ENCODE data around the gene PLCB1. TPM values are rescaled to one million over a fixed set of nuclear protein-coding genes. Genes with fewer than 3 reads are reported as not detected.

PLCB1 gene
- total RNA-seq, 2 experiments from 2014 or later, result 1.0 to 1.2 TPM

GRCh38 chr20:8232332-8232731 lies 100.3 kb downstream of the PLCB1 start:
- Mint-ChIP-seq H3K36me3 (ENCODE audit: low read depth) (no peaks in the 10 kb centered on the region), H3K27ac (no peak overlapping the region), H3K27me3 (no peaks in the 10 kb centered on the region), H3K4me3 (no peak overlapping the region), H3K9me3 (no peaks in the 10 kb centered on the region), H3K4me1 (no peaks in the 10 kb centered on the region)
- CTCF ChIA-PET, result no interaction called here
- DNase-seq, result no peak
- POLR2A ChIA-PET, result no interaction called here

GRCh38 chr20:8234580-8234979 lies 102.5 kb downstream of the PLCB1 start:
- Mint-ChIP-seq H3K27me3 (no peaks in the 10 kb centered on the region), H3K9me3 (no peaks in the 10 kb centered on the region), H3K4me3 (no peak overlapping the region), H3K27ac (no peak overlapping the region), H3K36me3 (ENCODE audit: low read depth) (no peaks in the 10 kb centered on the region), H3K4me1 (no peaks in the 10 kb centered on the region)
- DNase-seq, result no peak
- CTCF ChIA-PET, result no interaction called here
- POLR2A ChIA-PET, result no interaction called here

DNA sequence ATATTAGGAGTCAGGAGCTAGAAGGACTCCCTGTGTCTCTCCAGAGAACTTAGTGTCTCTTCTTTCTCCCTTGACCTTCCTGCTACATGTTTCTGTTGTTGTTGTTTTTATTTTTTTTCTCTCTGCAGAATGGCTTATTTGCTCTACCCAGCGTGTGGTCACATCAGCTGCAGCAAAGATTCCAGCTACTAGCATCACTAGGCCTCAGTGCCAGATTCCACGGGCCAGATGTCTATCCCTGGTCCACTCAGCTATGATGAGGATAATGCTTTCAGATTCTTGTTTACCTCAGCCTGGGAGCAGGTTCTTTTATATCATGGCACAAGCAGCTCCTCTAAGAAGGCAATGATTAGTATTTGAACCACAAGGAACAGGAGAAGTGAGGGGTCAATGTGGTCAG lies 110.0 kb downstream of the PLCB1 start:
- no peaks in the 10 kb centered on the region for H3K4me1 Mint-ChIP-seq
- ChIA-PET CTCF (interaction anchor here (0.6 to 1.4 kb wide), 2 partner anchors 9 to 37 kb away, joined by 3 to 4 read pairs; no protein-coding TSS in a partner anchor), POLR2A (no interaction called here)
- no peak overlapping the region for H3K27ac Mint-ChIP-seq
- no peaks in the 10 kb centered on the region for H3K9me3 Mint-ChIP-seq
- no peak for DNase-seq
- no peak overlapping the region for H3K4me3 Mint-ChIP-seq
- no peaks in the 10 kb centered on the region for H3K36me3 Mint-ChIP-seq (ENCODE audit: low read depth)
- H3K27me3 Mint-ChIP-seq, result no peaks in the 10 kb centered on the region

DNA sequence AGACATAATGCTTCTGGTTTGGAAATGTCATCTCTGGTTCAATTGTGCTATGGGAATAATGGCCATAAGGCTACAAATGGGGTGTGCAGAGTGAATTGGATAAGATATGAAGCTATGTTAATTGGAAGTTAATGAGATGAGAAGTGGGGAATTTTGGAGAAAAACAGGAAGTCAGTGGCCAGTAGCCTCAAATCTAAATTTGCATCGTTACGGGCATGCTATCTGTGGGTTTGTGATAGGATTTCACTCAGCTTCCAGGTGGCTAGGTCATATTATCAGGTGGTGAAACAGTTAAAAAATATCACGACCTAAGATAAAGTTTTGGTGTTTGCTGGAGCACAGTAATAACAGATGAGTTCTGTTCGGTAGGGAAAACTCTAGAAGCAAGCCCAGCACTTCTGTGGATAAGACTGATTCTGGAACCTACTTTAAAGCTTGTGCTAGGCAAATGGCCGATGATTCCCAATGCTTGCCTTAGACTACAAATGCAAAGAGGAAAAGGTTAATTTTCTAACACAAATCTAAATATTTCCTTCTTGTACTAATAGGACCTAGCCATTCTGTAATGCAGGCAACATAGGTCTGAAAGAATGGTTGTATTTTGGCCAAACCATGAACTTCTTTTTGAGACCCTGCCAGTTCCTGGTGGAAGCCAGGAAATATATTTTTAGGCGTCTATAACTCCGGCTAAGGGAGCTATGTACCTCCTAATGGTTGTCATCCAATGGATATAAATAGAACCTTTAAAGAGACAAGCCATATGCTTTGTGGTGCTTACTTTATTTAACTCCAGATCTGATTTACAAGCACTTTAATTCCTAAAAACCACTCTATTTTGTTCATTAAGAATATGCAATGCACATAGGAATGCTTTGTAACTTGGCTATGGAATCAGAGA lies 111.0 kb downstream of the PLCB1 start:
- no peaks in the 10 kb centered on the region for H3K9me3 Mint-ChIP-seq
- no peak for DNase-seq
- H3K4me1 Mint-ChIP-seq, result no peaks in the 10 kb centered on the region
- no peak overlapping the region for H3K27ac Mint-ChIP-seq
- POLR2A ChIA-PET, result no interaction called here
- H3K27me3 Mint-ChIP-seq, result no peaks in the 10 kb centered on the region
- CTCF ChIA-PET, result interaction anchor here (0.6 to 1.4 kb wide), 2 partner anchors 8 to 36 kb away, joined by 3 to 4 read pairs; no protein-coding TSS in a partner anchor
- H3K4me3 Mint-ChIP-seq, result no peak overlapping the region
- H3K36me3 Mint-ChIP-seq (ENCODE audit: low read depth), result no peaks in the 10 kb centered on the region

- no peak for DNase-seq
- no peaks in the 10 kb centered on the region for H3K9me3 Mint-ChIP-seq
- H3K36me3 Mint-ChIP-seq (ENCODE audit: low read depth), result no peaks in the 10 kb centered on the region
- no peaks in the 10 kb centered on the region for H3K4me1 Mint-ChIP-seq
- ChIA-PET CTCF (no interaction called here), POLR2A (no interaction called here)
- H3K27ac Mint-ChIP-seq, result no peak overlapping the region
- no peak overlapping the region for H3K4me3 Mint-ChIP-seq
- H3K27me3 Mint-ChIP-seq, result no peaks in the 10 kb centered on the region
Measured at GRCh38 chr20:8244637-8245036, 112.6 kb downstream of the PLCB1 start.

GRCh38 chr20:8246153-8246552 lies 114.1 kb downstream of the PLCB1 start:
- Mint-ChIP-seq H3K27ac (no peak overlapping the region), H3K4me3 (no peak overlapping the region), H3K4me1 (no peaks in the 10 kb centered on the region), H3K9me3 (no peaks in the 10 kb centered on the region), H3K36me3 (ENCODE audit: low read depth) (no peaks in the 10 kb centered on the region), H3K27me3 (no peaks in the 10 kb centered on the region)
- POLR2A ChIA-PET, result no interaction called here
- CTCF ChIA-PET, result no interaction called here
- no peak for DNase-seq

- Mint-ChIP-seq H3K4me3 (no peak overlapping the region), H3K27ac (no peak overlapping the region), H3K36me3 (ENCODE audit: low read depth) (no peaks in the 10 kb centered on the region), H3K9me3 (no peaks in the 10 kb centered on the region), H3K4me1 (no peaks in the 10 kb centered on the region), H3K27me3 (no peaks in the 10 kb centered on the region)
- ChIA-PET CTCF (no interaction called here), POLR2A (no interaction called here)
- DNase-seq, result no peak
Measured at GRCh38 chr20:8246716-8247115, 114.7 kb downstream of the PLCB1 start.

DNA sequence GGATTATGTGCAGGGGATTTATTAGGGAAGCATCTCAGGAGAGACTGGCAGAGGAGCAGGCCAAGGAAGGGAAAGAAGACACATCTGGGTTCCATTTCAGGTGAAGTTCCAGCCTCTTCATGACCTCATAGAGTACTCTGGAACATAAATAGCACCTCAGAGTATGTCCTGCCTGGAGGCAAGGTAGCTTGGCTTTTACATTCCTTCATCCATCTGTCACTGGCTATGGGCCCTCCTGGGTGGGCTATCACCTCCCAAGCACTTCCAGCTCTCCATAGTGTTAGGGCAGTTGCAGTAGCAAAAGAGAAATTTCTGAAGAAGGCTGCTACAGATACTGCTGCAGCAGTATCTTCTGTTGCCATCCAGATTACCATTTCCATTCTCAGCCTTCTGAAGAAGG lies 116.0 kb downstream of the PLCB1 start:
- no peak for DNase-seq
- H3K4me1 Mint-ChIP-seq, result no peaks in the 10 kb centered on the region
- H3K27ac Mint-ChIP-seq, result no peak overlapping the region
- no peak overlapping the region for H3K4me3 Mint-ChIP-seq
- H3K27me3 Mint-ChIP-seq, result no peaks in the 10 kb centered on the region
- no peaks in the 10 kb centered on the region for H3K9me3 Mint-ChIP-seq
- H3K36me3 Mint-ChIP-seq (ENCODE audit: low read depth), result no peaks in the 10 kb centered on the region
- ChIA-PET POLR2A (no interaction called here), CTCF (no interaction called here)

DNA sequence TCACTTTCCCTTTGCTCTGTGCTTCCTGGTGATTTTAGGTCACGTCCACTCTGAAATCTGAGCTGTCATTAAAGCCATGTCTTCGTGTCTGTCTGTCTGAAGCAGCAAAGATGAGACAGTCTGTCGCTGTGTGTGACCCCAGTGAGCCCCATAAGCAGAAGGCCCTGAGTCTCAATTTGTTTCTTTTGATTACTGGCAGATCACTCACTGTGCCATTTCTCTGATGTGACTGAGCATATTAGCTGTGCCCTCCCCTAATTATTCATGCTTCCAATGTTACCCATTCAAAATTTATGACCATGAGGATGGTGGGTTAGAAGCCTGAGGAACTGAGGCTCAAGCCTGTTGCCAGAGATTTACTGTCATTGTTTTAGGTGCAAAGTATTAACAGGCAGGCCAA lies 117.6 kb downstream of the PLCB1 start:
- POLR2A ChIA-PET, result no interaction called here
- DNase-seq, result no peak
- CTCF ChIA-PET, result interaction anchor here (0.9 kb wide), 1 partner anchor 9 kb away, joined by 3 read pairs; no protein-coding TSS in a partner anchor
- H3K36me3 Mint-ChIP-seq (ENCODE audit: low read depth), result no peaks in the 10 kb centered on the region
- no peak overlapping the region for H3K4me3 Mint-ChIP-seq
- no peak overlapping the region for H3K27ac Mint-ChIP-seq
- H3K4me1 Mint-ChIP-seq, result no peaks in the 10 kb centered on the region
- H3K9me3 Mint-ChIP-seq, result no peaks in the 10 kb centered on the region
- no peaks in the 10 kb centered on the region for H3K27me3 Mint-ChIP-seq

GRCh38 chr20:8250539-8251200 lies 118.6 kb downstream of the PLCB1 start:
- no peaks in the 10 kb centered on the region for H3K9me3 Mint-ChIP-seq
- ChIA-PET CTCF (interaction anchor here (1.1 kb wide), 1 partner anchor 8 kb away, joined by 3 read pairs; no protein-coding TSS in a partner anchor), POLR2A (no interaction called here)
- H3K27ac Mint-ChIP-seq, result no peak overlapping the region
- H3K4me3 Mint-ChIP-seq, result no peak overlapping the region
- no peak for DNase-seq
- no peaks in the 10 kb centered on the region for H3K4me1 Mint-ChIP-seq
- H3K27me3 Mint-ChIP-seq, result no peaks in the 10 kb centered on the region
- H3K36me3 Mint-ChIP-seq (ENCODE audit: low read depth), result no peaks in the 10 kb centered on the region

DNA sequence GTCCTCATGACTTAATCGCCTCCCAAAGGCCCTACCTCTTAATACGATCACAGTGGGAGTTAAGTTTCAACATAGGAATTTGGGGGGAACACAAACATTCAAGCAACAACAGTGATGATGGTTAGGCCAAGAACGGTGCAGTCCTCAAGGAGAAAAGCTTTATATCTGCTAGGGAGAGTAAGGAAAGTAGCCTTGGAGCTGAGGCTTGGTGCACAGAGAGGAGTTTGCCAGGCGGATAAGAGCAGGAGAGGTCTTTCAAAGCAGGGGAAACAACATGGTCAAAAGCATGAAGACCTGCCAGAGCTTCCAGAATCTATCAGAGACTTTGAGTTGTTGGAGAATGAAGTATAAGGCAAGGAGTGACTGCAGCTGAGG lies 119.1 kb downstream of the PLCB1 start:
- POLR2A ChIA-PET, result no interaction called here
- no peak for DNase-seq
- no peaks in the 10 kb centered on the region for H3K9me3 Mint-ChIP-seq
- H3K36me3 Mint-ChIP-seq (ENCODE audit: low read depth), result no peaks in the 10 kb centered on the region
- H3K27ac Mint-ChIP-seq, result no peak overlapping the region
- no peaks in the 10 kb centered on the region for H3K27me3 Mint-ChIP-seq
- H3K4me3 Mint-ChIP-seq, result no peak overlapping the region
- H3K4me1 Mint-ChIP-seq, result no peaks in the 10 kb centered on the region
- CTCF ChIA-PET, result interaction anchor here (1.1 kb wide), 1 partner anchor 9 kb away, joined by 3 read pairs; no protein-coding TSS in a partner anchor

DNA sequence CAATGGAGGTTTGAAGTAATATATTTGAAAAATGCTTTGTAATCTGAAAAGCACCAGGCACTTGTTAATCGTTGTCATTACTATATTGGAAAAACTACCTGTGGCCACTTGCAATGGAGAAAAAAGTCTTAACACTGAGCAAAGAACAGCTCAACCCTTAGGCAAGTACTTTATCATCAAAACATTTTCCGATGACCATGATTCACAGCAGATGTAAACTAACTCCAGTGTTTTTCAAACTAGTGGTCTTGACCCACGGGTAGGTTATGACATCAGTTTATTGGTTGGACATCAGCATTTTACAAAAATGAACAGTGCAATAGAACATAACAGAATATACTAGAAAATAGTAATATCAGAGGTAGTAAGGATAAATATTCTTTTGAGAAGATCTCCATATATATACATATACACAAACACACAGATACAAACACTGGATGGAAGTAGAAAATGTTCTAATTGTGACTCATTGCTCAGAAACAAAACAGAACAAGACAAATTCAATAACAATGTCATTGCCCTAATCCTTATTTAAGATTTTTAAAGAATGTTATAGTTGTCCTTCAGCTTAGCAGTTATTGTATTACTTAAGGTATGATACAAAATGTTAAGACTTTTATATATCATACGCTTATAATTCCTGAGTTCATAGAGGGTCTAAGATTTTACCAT lies 123.0 kb downstream of the PLCB1 start:
- CTCF ChIA-PET, result no interaction called here
- H3K27ac Mint-ChIP-seq, result no peak overlapping the region
- H3K4me1 Mint-ChIP-seq, result no peaks in the 10 kb centered on the region
- no peaks in the 10 kb centered on the region for H3K36me3 Mint-ChIP-seq (ENCODE audit: low read depth)
- no peak overlapping the region for H3K4me3 Mint-ChIP-seq
- no peaks in the 10 kb centered on the region for H3K27me3 Mint-ChIP-seq
- H3K9me3 Mint-ChIP-seq, result no peaks in the 10 kb centered on the region
- POLR2A ChIA-PET, result no interaction called here
- no peak for DNase-seq

GRCh38 chr20:8255945-8256632 lies 124.0 kb downstream of the PLCB1 start:
- Mint-ChIP-seq H3K4me3 (no peak overlapping the region), H3K36me3 (ENCODE audit: low read depth) (no peaks in the 10 kb centered on the region), H3K27me3 (no peaks in the 10 kb centered on the region), H3K9me3 (no peaks in the 10 kb centered on the region), H3K4me1 (no peaks in the 10 kb centered on the region), H3K27ac (no peak overlapping the region)
- no peak for DNase-seq
- ChIA-PET CTCF (no interaction called here), POLR2A (no interaction called here)
